Measurements from ENCODE around the gene PRLHR.

Gene PRLHR

GRCh38 chr10:118584181-118584954, 11.1 kb downstream of the PRLHR start:
- no peaks in the 10 kb centered on the region for H3K4me1 ChIP-seq (ENCODE audit: control insufficient read depth, insufficient read depth, low read length)
- H3K27me3 ChIP-seq (ENCODE audit: control insufficient read depth, insufficient read depth, low read length) = no peaks in the 10 kb centered on the region
- H3K4me3 ChIP-seq (ENCODE audit: low read length) = no peak overlapping the region
- H3K9ac ChIP-seq (ENCODE audit: low read length) = no peak overlapping the region
- H3K9me3 ChIP-seq (ENCODE audit: control insufficient read depth, low read length) = no peaks in the 10 kb centered on the region
- H3K36me3 ChIP-seq (ENCODE audit: control insufficient read depth, insufficient read depth, low read length) = no peaks in the 10 kb centered on the region

DNA sequence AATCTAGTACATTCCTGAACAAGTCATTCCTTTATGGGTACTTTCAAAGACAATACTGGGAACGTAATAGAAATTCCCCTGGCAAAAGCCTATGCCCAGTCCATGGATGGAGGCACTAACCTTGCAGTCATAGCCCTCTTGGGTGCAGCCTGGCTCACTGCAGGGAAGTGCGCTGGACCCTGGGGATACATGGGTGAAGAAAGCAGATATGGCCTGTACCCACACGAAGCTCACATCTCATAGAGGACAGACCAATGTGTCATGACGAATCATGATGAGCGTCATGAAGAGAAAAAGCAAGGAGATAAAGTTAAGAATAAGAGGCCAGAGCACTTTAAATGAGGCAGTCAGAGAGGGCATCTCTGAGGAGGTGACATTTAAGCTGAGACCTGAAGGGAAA, 11.8 kb downstream of the PRLHR start:
- H3K36me3 ChIP-seq (ENCODE audit: control insufficient read depth, insufficient read depth, low read length) = no peaks in the 10 kb centered on the region
- H3K9ac ChIP-seq (ENCODE audit: low read length) = no peak overlapping the region
- H3K27me3 ChIP-seq (ENCODE audit: control insufficient read depth, insufficient read depth, low read length) = no peaks in the 10 kb centered on the region
- H3K4me3 ChIP-seq (ENCODE audit: low read length) = no peak overlapping the region
- H3K4me1 ChIP-seq (ENCODE audit: control insufficient read depth, insufficient read depth, low read length) = no peaks in the 10 kb centered on the region
- no peaks in the 10 kb centered on the region for H3K9me3 ChIP-seq (ENCODE audit: control insufficient read depth, low read length)

DNA sequence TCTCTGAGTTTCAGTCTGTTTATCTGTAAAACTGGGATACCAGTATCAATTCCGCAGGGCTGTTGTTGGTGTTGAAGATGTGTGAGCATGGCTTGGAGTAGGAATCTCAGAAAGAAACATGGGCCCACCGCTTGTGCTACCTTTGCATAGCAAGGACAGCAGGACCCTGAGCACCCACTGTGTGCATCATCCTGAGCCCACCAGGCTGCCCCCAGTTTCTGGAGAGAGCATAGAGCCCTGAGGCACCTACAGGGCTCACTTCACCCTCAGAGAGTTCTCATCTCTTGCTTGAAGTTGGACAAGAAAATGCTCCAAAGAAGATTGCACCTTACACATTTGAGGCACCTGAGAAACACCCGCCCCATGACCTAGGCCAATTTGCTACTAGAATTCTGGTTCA, 12.9 kb downstream of the PRLHR start:
- Histone ChIP-seq H3K4me1 (ENCODE audit: control insufficient read depth, insufficient read depth, low read length) (no peaks in the 10 kb centered on the region), H3K9me3 (ENCODE audit: control insufficient read depth, low read length) (no peaks in the 10 kb centered on the region), H3K4me3 (ENCODE audit: low read length) (no peak overlapping the region), H3K27me3 (ENCODE audit: control insufficient read depth, insufficient read depth, low read length) (no peaks in the 10 kb centered on the region), H3K9ac (ENCODE audit: low read length) (no peak overlapping the region), H3K36me3 (ENCODE audit: control insufficient read depth, insufficient read depth, low read length) (no peaks in the 10 kb centered on the region)

GRCh38 chr10:118581340-118581739, 14.1 kb downstream of the PRLHR start:
- no peaks in the 10 kb centered on the region for H3K36me3 ChIP-seq (ENCODE audit: control insufficient read depth, insufficient read depth, low read length)
- H3K27me3 ChIP-seq (ENCODE audit: control insufficient read depth, insufficient read depth, low read length) = no peaks in the 10 kb centered on the region
- no peak overlapping the region for H3K4me3 ChIP-seq (ENCODE audit: low read length)
- no peak overlapping the region for H3K9ac ChIP-seq (ENCODE audit: low read length)
- no peaks in the 10 kb centered on the region for H3K9me3 ChIP-seq (ENCODE audit: control insufficient read depth, low read length)
- no peaks in the 10 kb centered on the region for H3K4me1 ChIP-seq (ENCODE audit: control insufficient read depth, insufficient read depth, low read length)

DNA sequence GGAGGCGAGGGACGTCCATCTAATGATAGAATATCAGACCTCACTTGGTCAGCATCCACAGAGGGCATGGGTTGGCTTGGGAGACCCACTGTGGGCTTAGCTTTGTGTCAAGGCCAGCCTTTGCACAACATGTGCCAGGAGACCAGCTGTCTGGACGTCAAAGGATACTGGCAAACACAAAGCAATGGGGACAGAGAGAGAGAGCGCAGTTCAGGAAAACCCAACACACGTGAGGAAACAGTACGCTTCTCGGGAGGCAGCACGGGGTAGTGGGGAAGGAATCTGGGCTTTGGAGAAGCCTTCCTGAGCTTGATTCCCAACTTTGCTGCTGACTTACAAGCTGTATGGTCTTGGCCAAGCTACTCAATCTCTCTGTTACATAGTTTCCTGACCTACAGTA, 14.7 kb downstream of the PRLHR start:
- no peaks in the 10 kb centered on the region for H3K36me3 ChIP-seq (ENCODE audit: control insufficient read depth, insufficient read depth, low read length)
- no peaks in the 10 kb centered on the region for H3K9me3 ChIP-seq (ENCODE audit: control insufficient read depth, low read length)
- no peaks in the 10 kb centered on the region for H3K27me3 ChIP-seq (ENCODE audit: control insufficient read depth, insufficient read depth, low read length)
- no peaks in the 10 kb centered on the region for H3K4me1 ChIP-seq (ENCODE audit: control insufficient read depth, insufficient read depth, low read length)
- H3K4me3 ChIP-seq (ENCODE audit: low read length) = no peak overlapping the region
- H3K9ac ChIP-seq (ENCODE audit: low read length) = no peak overlapping the region

- Histone ChIP-seq H3K9ac (ENCODE audit: low read length) (no peak overlapping the region), H3K9me3 (ENCODE audit: control insufficient read depth, low read length) (no peaks in the 10 kb centered on the region), H3K36me3 (ENCODE audit: control insufficient read depth, insufficient read depth, low read length) (no peaks in the 10 kb centered on the region), H3K4me1 (ENCODE audit: control insufficient read depth, insufficient read depth, low read length) (peaks cover 2% of the 10 kb centered on the region), H3K27me3 (ENCODE audit: control insufficient read depth, insufficient read depth, low read length) (no peaks in the 10 kb centered on the region), H3K4me3 (ENCODE audit: low read length) (no peak overlapping the region)
Observed at GRCh38 chr10:118573512-118573911, 21.9 kb downstream of the PRLHR start.

DNA sequence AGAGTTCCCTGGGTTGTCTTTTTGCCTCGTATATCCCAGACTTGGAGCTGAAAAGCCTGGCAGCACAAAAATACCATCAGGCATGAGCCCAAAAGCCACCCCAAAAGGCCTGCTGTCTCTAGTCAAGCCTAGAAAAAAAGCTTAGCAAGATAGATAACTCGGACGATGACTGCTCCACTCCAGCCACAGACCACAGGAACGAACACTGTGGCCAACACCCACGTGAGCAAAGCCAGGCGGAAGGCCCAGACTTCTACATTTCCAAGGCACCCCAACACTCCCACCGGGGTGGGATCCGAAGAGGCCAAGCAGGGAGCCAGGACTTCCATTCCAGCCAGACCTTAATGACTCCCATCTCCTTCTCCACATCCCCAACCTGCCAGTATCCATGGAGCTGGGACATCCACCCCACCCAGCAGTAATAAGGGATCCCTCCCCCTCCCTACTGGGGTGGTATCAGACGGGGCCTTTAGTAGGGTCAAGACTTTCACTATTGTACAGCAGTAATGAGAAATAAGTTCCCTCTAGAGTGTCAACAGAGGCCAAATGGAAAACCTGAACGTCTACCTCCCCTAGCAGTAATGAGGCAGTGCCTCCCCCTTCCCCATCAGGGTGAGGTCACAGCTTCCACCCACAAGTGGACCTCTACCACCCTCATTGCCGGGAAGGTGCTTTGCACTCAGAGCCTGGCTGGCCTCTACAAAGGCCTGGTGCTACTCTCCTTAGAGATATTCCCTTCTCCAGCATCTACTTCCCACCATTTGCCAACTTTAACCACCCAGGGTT, 23.0 kb downstream of the PRLHR start:
- H3K4me3 ChIP-seq (ENCODE audit: low read length) = no peak overlapping the region
- peaks cover 3% of the 10 kb centered on the region for H3K4me1 ChIP-seq (ENCODE audit: control insufficient read depth, insufficient read depth, low read length)
- no peak overlapping the region for H3K9ac ChIP-seq (ENCODE audit: low read length)
- no peaks in the 10 kb centered on the region for H3K9me3 ChIP-seq (ENCODE audit: control insufficient read depth, low read length)
- no peaks in the 10 kb centered on the region for H3K27me3 ChIP-seq (ENCODE audit: control insufficient read depth, insufficient read depth, low read length)
- H3K36me3 ChIP-seq (ENCODE audit: control insufficient read depth, insufficient read depth, low read length) = no peaks in the 10 kb centered on the region

DNA sequence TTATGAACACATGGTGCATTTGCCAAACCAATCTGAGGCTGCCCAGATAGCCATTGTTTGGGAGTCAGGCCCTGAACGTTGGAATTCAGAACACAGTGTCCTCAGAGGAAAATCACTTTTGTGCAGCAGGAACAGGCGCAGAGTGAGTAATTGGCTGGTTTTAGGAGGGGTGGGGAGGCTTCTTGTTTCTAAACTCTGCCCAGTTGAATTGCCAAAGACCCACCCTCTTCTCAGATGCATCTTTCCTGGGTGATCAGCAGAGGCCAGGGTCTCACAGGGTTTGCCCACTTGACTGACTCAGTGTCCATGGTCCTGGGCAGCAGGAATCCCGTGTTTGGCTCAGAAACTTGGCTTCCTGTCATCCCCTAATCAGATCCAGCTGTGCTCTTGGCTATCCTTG, 24.3 kb downstream of the PRLHR start:
- Histone ChIP-seq H3K9me3 (ENCODE audit: control insufficient read depth, low read length) (no peaks in the 10 kb centered on the region), H3K36me3 (ENCODE audit: control insufficient read depth, insufficient read depth, low read length) (no peaks in the 10 kb centered on the region), H3K4me1 (ENCODE audit: control insufficient read depth, insufficient read depth, low read length) (peaks cover 3% of the 10 kb centered on the region), H3K9ac (ENCODE audit: low read length) (no peak overlapping the region), H3K4me3 (ENCODE audit: low read length) (no peak overlapping the region), H3K27me3 (ENCODE audit: control insufficient read depth, insufficient read depth, low read length) (no peaks in the 10 kb centered on the region)

DNA sequence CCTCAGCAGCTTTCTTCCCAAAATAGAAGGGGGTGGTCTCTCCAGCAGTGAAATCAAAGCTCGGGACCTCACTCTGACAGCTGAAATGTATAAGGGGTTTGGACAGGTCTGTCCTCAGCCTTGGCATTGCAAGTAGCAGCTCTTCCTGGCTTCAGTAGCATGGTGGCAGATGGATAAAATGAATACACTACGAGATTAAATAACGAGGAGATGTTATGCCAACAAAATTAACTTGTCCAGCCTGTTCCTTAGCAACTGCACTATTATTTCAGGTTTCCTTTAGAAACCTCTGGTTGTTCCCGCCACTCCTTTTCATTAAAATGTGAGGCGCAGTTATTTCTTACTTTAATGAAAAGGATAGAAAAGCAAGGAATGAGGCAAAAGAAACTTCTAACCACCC, 24.9 kb downstream of the PRLHR start:
- H3K4me3 ChIP-seq (ENCODE audit: low read length) = no peak overlapping the region
- H3K27me3 ChIP-seq (ENCODE audit: control insufficient read depth, insufficient read depth, low read length) = no peaks in the 10 kb centered on the region
- H3K4me1 ChIP-seq (ENCODE audit: control insufficient read depth, insufficient read depth, low read length) = peaks cover 3% of the 10 kb centered on the region
- no peaks in the 10 kb centered on the region for H3K9me3 ChIP-seq (ENCODE audit: control insufficient read depth, low read length)
- no peak overlapping the region for H3K9ac ChIP-seq (ENCODE audit: low read length)
- no peaks in the 10 kb centered on the region for H3K36me3 ChIP-seq (ENCODE audit: control insufficient read depth, insufficient read depth, low read length)

GRCh38 chr10:118569882-118570252, 25.6 kb downstream of the PRLHR start:
- Histone ChIP-seq H3K9ac (ENCODE audit: low read length) (no peak overlapping the region), H3K9me3 (ENCODE audit: control insufficient read depth, low read length) (no peaks in the 10 kb centered on the region), H3K27me3 (ENCODE audit: control insufficient read depth, insufficient read depth, low read length) (no peaks in the 10 kb centered on the region), H3K4me1 (ENCODE audit: control insufficient read depth, insufficient read depth, low read length) (peaks cover 3% of the 10 kb centered on the region), H3K36me3 (ENCODE audit: control insufficient read depth, insufficient read depth, low read length) (no peaks in the 10 kb centered on the region), H3K4me3 (ENCODE audit: low read length) (no peak overlapping the region)

GRCh38 chr10:118569241-118569881, 26.1 kb downstream of the PRLHR start:
- peaks cover 3% of the 10 kb centered on the region for H3K4me1 ChIP-seq (ENCODE audit: control insufficient read depth, insufficient read depth, low read length)
- no peak overlapping the region for H3K9ac ChIP-seq (ENCODE audit: low read length)
- H3K9me3 ChIP-seq (ENCODE audit: control insufficient read depth, low read length) = no peaks in the 10 kb centered on the region
- H3K4me3 ChIP-seq (ENCODE audit: low read length) = no peak overlapping the region
- H3K36me3 ChIP-seq (ENCODE audit: control insufficient read depth, insufficient read depth, low read length) = no peaks in the 10 kb centered on the region
- no peaks in the 10 kb centered on the region for H3K27me3 ChIP-seq (ENCODE audit: control insufficient read depth, insufficient read depth, low read length)

DNA sequence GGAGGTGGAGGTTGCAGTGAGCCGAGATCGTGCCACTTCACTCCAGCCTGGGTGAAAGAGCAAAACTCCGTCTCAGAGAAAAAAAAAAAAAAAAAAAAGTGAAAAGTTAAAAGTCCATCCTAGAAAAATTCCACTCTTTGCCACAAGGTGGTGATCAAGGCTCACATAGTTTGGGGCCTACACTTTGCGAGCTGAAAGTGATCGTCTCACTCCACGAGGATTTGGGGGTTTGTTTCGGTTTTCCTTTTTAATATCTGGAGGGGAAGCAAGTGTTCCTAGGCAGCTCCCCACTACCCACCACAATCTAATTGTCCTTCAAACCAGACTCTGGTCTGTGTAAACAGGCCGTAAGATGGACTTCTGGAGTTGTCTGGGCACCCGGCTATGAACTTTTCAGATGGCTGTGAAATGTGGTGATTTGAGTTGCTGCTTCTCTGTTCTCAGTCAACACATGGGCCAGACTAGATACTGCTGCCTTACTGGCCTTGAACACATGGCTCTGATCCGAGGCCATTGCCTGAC, 27.1 kb downstream of the PRLHR start:
- no peaks in the 10 kb centered on the region for H3K36me3 ChIP-seq (ENCODE audit: control insufficient read depth, insufficient read depth, low read length)
- no peak overlapping the region for H3K4me3 ChIP-seq (ENCODE audit: low read length)
- H3K9me3 ChIP-seq (ENCODE audit: control insufficient read depth, low read length) = no peaks in the 10 kb centered on the region

More for the DNA sequence above, 27.1 kb downstream of the PRLHR start:
- H3K4me1 ChIP-seq (ENCODE audit: control insufficient read depth, insufficient read depth, low read length) = peaks cover 3% of the 10 kb centered on the region
- H3K9ac ChIP-seq (ENCODE audit: low read length) = no peak overlapping the region
- no peaks in the 10 kb centered on the region for H3K27me3 ChIP-seq (ENCODE audit: control insufficient read depth, insufficient read depth, low read length)
